T-cell (primary cell): ENCODE measurements around the gene SRMS. TPM values are rescaled to one million over a fixed set of nuclear protein-coding genes. Genes with fewer than 3 reads are reported as not detected.

Experiments used
- ATAC-seq, 4 experiments: fragments of 200-7000 bp in 3 of 4; fragments of 150-1000 bp in 1 of 4; cut with Tn5 transposase; replicated peaks in 1 of 4; 1 replicate in 3 of 4; 2 replicates in 1 of 4; pipeline ENCODE4 v1.10.0; 2021; ENCODE audit warnings: moderate library complexity in 3 of 4, mild to moderate bottlenecking in 2 of 4, moderate number of reproducible peaks in 1 of 4
- CTCF ChIA-PET, 2 donors: fragments of 300-600 bp; sonication (Branson Sonifier 250); formaldehyde crosslinking; loops; one replicate each; lab custom pipeline; 2022; ENCODE audit warnings: antibody characterized with exemption in 2 of 2; lab: Charles Lee
- POLR2A ChIA-PET, 2 donors: fragments of 300-600 bp; sonication (Branson Sonifier 250); formaldehyde crosslinking; loops; one replicate each; lab custom pipeline; 2022; ENCODE audit warnings: antibody characterized with exemption in 2 of 2; lab: Charles Lee
- DNase-seq, 35 experiments: peaks; one replicate each; pipeline versions ENCODE4 v3.0.0 to v3.0.0-alpha.2; 2013 to 2023
- H3K27ac ChIP-seq: one replicate; pipeline ENCODE4 v1.5.1; 2013; ENCODE audit warnings: low read length
- H3K27me3 ChIP-seq, 2 experiments: replicated peaks in 1 of 2; 1 replicate in 1 of 2; 2 replicates in 1 of 2; pipeline versions ENCODE4 v1.6.1 to v1.7.0; 2013; ENCODE audit warnings: low read length in 1 of 2, mixed read lengths in 1 of 2; ENCODE audit not compliant: control insufficient read depth in 2 of 2, insufficient read depth in 2 of 2; ENCODE audit errors: extremely low read depth in 1 of 2
- H3K36me3 ChIP-seq, 2 donors: 1 replicate in 1 of 2; 2 replicates in 1 of 2; pipeline versions ENCODE4 v1.6.1 to v1.7.0; 2013; ENCODE audit warnings: low read length in 1 of 2; ENCODE audit not compliant: control insufficient read depth in 2 of 2, insufficient read depth in 1 of 2; ENCODE audit errors: extremely low read depth in 1 of 2
- H3K4me1 ChIP-seq, 2 experiments: 1 replicate in 1 of 2; 2 replicates in 1 of 2; pipeline versions ENCODE4 v1.6.1 to v1.7.0; 2013; ENCODE audit warnings: low read length in 2 of 2, mixed read lengths in 1 of 2; ENCODE audit not compliant: insufficient read depth in 2 of 2, control insufficient read depth in 1 of 2; ENCODE audit errors: extremely low read depth in 1 of 2
- H3K4me3 ChIP-seq, 2 donors: 1 replicate in 1 of 2; 2 replicates in 1 of 2; pipeline versions ENCODE4 v1.5.1 to v1.7.0; 2013; ENCODE audit warnings: mild to moderate bottlenecking in 2 of 2, low read length in 1 of 2, moderate library complexity in 1 of 2; ENCODE audit not compliant: control insufficient read depth in 1 of 2; ENCODE audit errors: extremely low read depth in 1 of 2
- H3K9me3 ChIP-seq: 2 replicates; pipeline ENCODE4 v1.7.0; 2013
- H3K27ac Mint-ChIP-seq, 2 donors: one replicate each; pipeline ENCODE4 v1.8.0; 2020 to 2021; ENCODE audit warnings: mild to moderate bottlenecking in 2 of 2, mixed read lengths in 2 of 2
- H3K27me3 Mint-ChIP-seq, 2 donors: one replicate each; pipeline ENCODE4 v1.8.0; 2021 to 2022; ENCODE audit warnings: mixed read lengths in 2 of 2
- H3K36me3 Mint-ChIP-seq: one replicate; pipeline ENCODE4 v1.8.0; 2021; ENCODE audit warnings: mixed read lengths
- H3K4me1 Mint-ChIP-seq, 3 donors: one replicate each; pipeline ENCODE4 v1.8.0; 2020 to 2022; ENCODE audit warnings: mixed read lengths in 3 of 3, mild to moderate bottlenecking in 1 of 3
- H3K4me3 Mint-ChIP-seq, 3 donors: one replicate each; pipeline ENCODE4 v1.8.0; 2020 to 2022; ENCODE audit warnings: mild to moderate bottlenecking in 3 of 3, mixed read lengths in 3 of 3, moderate library complexity in 3 of 3
- H3K9me3 Mint-ChIP-seq, 3 donors: one replicate each; pipeline ENCODE4 v1.8.0; 2020 to 2022; ENCODE audit warnings: mixed read lengths in 3 of 3
- WGBS: methylation state at CpG from one replicate; pipeline ENCODE4 v1.1.5; 2013; ENCODE audit warnings: missing lambda C conversion rate; ENCODE audit not compliant: insufficient coverage; 5-methylcytosine and 5-hydroxymethylcytosine counted together
- total RNA-seq, 35 experiments: library from RNA in 6 of 35; stranded (reverse) in 6 of 35; fragments of 120-200 nt in 1 of 35; gene quantifications; one replicate each; pipeline versions ENCODE4 v1.2.1 to v1.2.4 and lab custom pipeline; 2013 to 2026

The SRMS gene
- total RNA-seq, 5 donors from 2014 or later (not counting 1 experiment from before 2014, with no cell fraction given): not detected

GRCh38 chr20:63495741-63496595 lies 51.6 kb downstream of the SRMS start:
- H3K36me3 Mint-ChIP-seq: no peaks in the 10 kb centered on the region
- WGBS: 46% methylated on average over 28 of the region's 48 CpGs
- DNase-seq: peak; percentile 42 to 85 (median 67)
- H3K27me3 Mint-ChIP-seq: peaks cover 13 to 26% of the 10 kb centered on the region in 2 donors
- Histone ChIP-seq H3K9me3 (no peaks in the 10 kb centered on the region), H3K36me3 (no peaks in the 10 kb centered on the region), H3K27me3 (peaks cover 0 to 65% of the 10 kb centered on the region in 2 experiments), H3K4me1 (peaks cover 0 to 29% of the 10 kb centered on the region in 2 experiments), H3K4me3 (peak overlapping the region; percentile 27 to 47), H3K27ac (no peak overlapping the region)
- ChIA-PET CTCF (interaction anchor here in 1 of 2 donors (0.7 kb wide), 1 partner anchor 669 kb away, joined by 3 read pairs; no protein-coding TSS in a partner anchor), POLR2A (interaction anchor here in 1 of 2 donors (0.7 kb wide), 1 partner anchor 265 kb away, joined by 3 read pairs; no protein-coding TSS in a partner anchor)
- peaks cover 0 to 6% (median 4%) of the 10 kb centered on the region in 3 donors for H3K4me1 Mint-ChIP-seq
- H3K4me3 Mint-ChIP-seq: peak overlapping the region in 2 of 3 donors; percentile 52 to 60
- peak; percentile 48 to 73 (median 64) for ATAC-seq
- no peaks in the 10 kb centered on the region for H3K9me3 Mint-ChIP-seq
- no peak overlapping the region for H3K27ac Mint-ChIP-seq

GRCh38 chr20:63495167-63495720 lies 52.3 kb downstream of the SRMS start:
- Histone ChIP-seq H3K27ac (no peak overlapping the region), H3K27me3 (peaks cover 0 to 66% of the 10 kb centered on the region in 2 experiments), H3K36me3 (no peaks in the 10 kb centered on the region), H3K4me3 (no peak overlapping the region), H3K4me1 (peaks cover 0 to 29% of the 10 kb centered on the region in 2 experiments), H3K9me3 (no peaks in the 10 kb centered on the region)
- Mint-ChIP-seq H3K9me3 (no peaks in the 10 kb centered on the region), H3K36me3 (no peaks in the 10 kb centered on the region), H3K27me3 (peaks cover 13 to 26% of the 10 kb centered on the region in 2 donors), H3K27ac (no peak overlapping the region), H3K4me1 (peaks cover 0 to 6% (median 4%) of the 10 kb centered on the region in 3 donors), H3K4me3 (no peak overlapping the region)
- POLR2A ChIA-PET: interaction anchor here in 1 of 2 donors (0.7 kb wide), 1 partner anchor 265 kb away, joined by 3 read pairs; no protein-coding TSS in a partner anchor
- WGBS: 74% methylated on average over 4 of the region's 8 CpGs
- DNase-seq: no peak
- ATAC-seq: no peak
- CTCF ChIA-PET: no interaction called here

GRCh38 chr20:63494420-63495166 lies 53.0 kb downstream of the SRMS start:
- Histone ChIP-seq H3K36me3 (no peaks in the 10 kb centered on the region), H3K4me1 (peaks cover 0 to 26% of the 10 kb centered on the region in 2 experiments), H3K27ac (no peak overlapping the region), H3K27me3 (peaks cover 0 to 64% of the 10 kb centered on the region in 2 experiments), H3K9me3 (no peaks in the 10 kb centered on the region), H3K4me3 (no peak overlapping the region)
- POLR2A ChIA-PET: no interaction called here
- no peak for DNase-seq
- CTCF ChIA-PET: interaction anchor here in 1 of 2 donors (1.1 kb wide), 1 partner anchor 280 kb away, joined by 3 read pairs; no protein-coding TSS in a partner anchor
- 84% methylated on average over 48 of the region's 51 CpGs for WGBS
- Mint-ChIP-seq H3K27me3 (peaks cover 13 to 31% of the 10 kb centered on the region in 2 donors), H3K4me1 (peaks cover 0 to 6% (median 4%) of the 10 kb centered on the region in 3 donors), H3K4me3 (no peak overlapping the region), H3K9me3 (no peaks in the 10 kb centered on the region), H3K36me3 (no peaks in the 10 kb centered on the region), H3K27ac (no peak overlapping the region)
- ATAC-seq: no peak

- no peak for ATAC-seq
- Mint-ChIP-seq H3K27me3 (peaks cover 13 to 34% of the 10 kb centered on the region in 2 donors), H3K27ac (no peak overlapping the region), H3K4me3 (no peak overlapping the region), H3K4me1 (peaks cover 0 to 6% (median 4%) of the 10 kb centered on the region in 3 donors), H3K9me3 (no peaks in the 10 kb centered on the region), H3K36me3 (no peaks in the 10 kb centered on the region)
- WGBS: 88% methylated on average over 7 of the region's 7 CpGs
- ChIA-PET CTCF (interaction anchor here (0.5 to 1.2 kb wide), 3 partner anchors 22 to 279 kb away, joined by 3 to 7 read pairs (median 3); no protein-coding TSS in a partner anchor), POLR2A (no interaction called here)
- DNase-seq: no peak
- H3K36me3 ChIP-seq: no peaks in the 10 kb centered on the region
- H3K4me1 ChIP-seq: peaks cover 0 to 21% of the 10 kb centered on the region in 2 experiments
- no peaks in the 10 kb centered on the region for H3K9me3 ChIP-seq
- H3K27me3 ChIP-seq: peaks cover 0 to 65% of the 10 kb centered on the region in 2 experiments
- no peak overlapping the region for H3K27ac ChIP-seq
- H3K4me3 ChIP-seq: no peak overlapping the region
Measured at GRCh38 chr20:63494084-63494419, 53.5 kb downstream of the SRMS start.

- Mint-ChIP-seq H3K4me1 (peaks cover 0 to 6% (median 4%) of the 10 kb centered on the region in 3 donors), H3K9me3 (no peaks in the 10 kb centered on the region), H3K4me3 (no peak overlapping the region), H3K36me3 (no peaks in the 10 kb centered on the region), H3K27ac (no peak overlapping the region), H3K27me3 (peaks cover 13 to 37% of the 10 kb centered on the region in 2 donors)
- DNase-seq: no peak
- WGBS: 67% methylated on average over 13 of the region's 13 CpGs
- Histone ChIP-seq H3K36me3 (no peaks in the 10 kb centered on the region), H3K27me3 (peaks cover 0 to 69% of the 10 kb centered on the region in 2 experiments), H3K4me3 (no peak overlapping the region), H3K4me1 (peaks cover 0 to 20% of the 10 kb centered on the region in 2 experiments), H3K9me3 (no peaks in the 10 kb centered on the region), H3K27ac (no peak overlapping the region)
- ATAC-seq: no peak
- POLR2A ChIA-PET: no interaction called here
- CTCF ChIA-PET: interaction anchor here (0.5 to 1.2 kb wide), 3 partner anchors 22 to 279 kb away, joined by 3 to 7 read pairs (median 3); no protein-coding TSS in a partner anchor
Measured at GRCh38 chr20:63493563-63494020, 54.0 kb downstream of the SRMS start.
